Measurements from ENCODE around the gene AEN. TPM values are rescaled to one million over a fixed set of nuclear protein-coding genes. Genes with fewer than 3 reads are reported as not detected.

AEN gene
- 10 to 100 TPM; 47.1 to 81.4 TPM for total RNA-seq

GRCh38 chr15:88620995-88621772, at the start of gene AEN:
TSS of gene AEN (plus strand) at chr15:88621340. CDS start at chr15:88626210, 4,870 bp downstream.
- H3K4me3 Mint-ChIP-seq = peak within 1 kb of the TSS; percentile 92
- peaks cover 8 to 12% of the 10 kb centered on the region in 2 donors for H3K27me3 Mint-ChIP-seq
- peaks cover 7% of the 10 kb centered on the region for H3K36me3 Mint-ChIP-seq
- no peaks in the 10 kb centered on the region for H3K9me3 Mint-ChIP-seq
- ATAC-seq (peak; percentile 96 to 98), DNase-seq (ENCODE audit: low spot score) (peak; percentile 97)
- H3K27ac Mint-ChIP-seq = peak within 1 kb of the TSS; percentile 93 to 98
- peaks cover 34 to 43% of the 10 kb centered on the region in 2 donors for H3K4me1 Mint-ChIP-seq (ENCODE audit: low read depth in 2 of 2)

- no peak overlapping the region for H3K27ac Mint-ChIP-seq
- DNase-seq (ENCODE audit: low spot score) = no peak
- no peaks in the 10 kb centered on the region for H3K4me1 Mint-ChIP-seq (ENCODE audit: low read depth in 2 of 2)
- no peaks in the 10 kb centered on the region for H3K9me3 Mint-ChIP-seq
- ATAC-seq = no peak
- H3K27me3 Mint-ChIP-seq = peaks cover 18 to 24% of the 10 kb centered on the region in 2 donors
- H3K4me3 Mint-ChIP-seq = no peak overlapping the region
- no peaks in the 10 kb centered on the region for H3K36me3 Mint-ChIP-seq
Observed at GRCh38 chr15:88571852-88572259, 49.3 kb upstream of the AEN start.

- Mint-ChIP-seq H3K27ac (no peak overlapping the region), H3K4me3 (no peak overlapping the region), H3K36me3 (no peaks in the 10 kb centered on the region), H3K4me1 (ENCODE audit: low read depth in 2 of 2) (no peaks in the 10 kb centered on the region), H3K27me3 (peaks cover 18% of the 10 kb centered on the region in 2 donors), H3K9me3 (no peaks in the 10 kb centered on the region)
- no peak for DNase-seq (ENCODE audit: low spot score)
- ATAC-seq = no peak
Observed at GRCh38 chr15:88574077-88574476, 47.1 kb upstream of the AEN start.

GRCh38 chr15:88574655-88575054, 46.5 kb upstream of the AEN start:
- Mint-ChIP-seq H3K4me3 (no peak overlapping the region), H3K27me3 (peaks cover 17 to 18% of the 10 kb centered on the region in 2 donors), H3K4me1 (ENCODE audit: low read depth in 2 of 2) (no peaks in the 10 kb centered on the region), H3K36me3 (no peaks in the 10 kb centered on the region), H3K9me3 (no peaks in the 10 kb centered on the region), H3K27ac (no peak overlapping the region)
- DNase-seq (ENCODE audit: low spot score) = no peak
- no peak for ATAC-seq

- Mint-ChIP-seq H3K4me1 (ENCODE audit: low read depth in 2 of 2) (no peaks in the 10 kb centered on the region), H3K9me3 (no peaks in the 10 kb centered on the region), H3K4me3 (no peak overlapping the region), H3K27me3 (peaks cover 10 to 15% of the 10 kb centered on the region in 2 donors), H3K36me3 (no peaks in the 10 kb centered on the region), H3K27ac (no peak overlapping the region)
- DNase-seq (ENCODE audit: low spot score) (no peak), ATAC-seq (no peak)
Observed at GRCh38 chr15:88579322-88579721, 41.8 kb upstream of the AEN start.

GRCh38 chr15:88580532-88580931, 40.6 kb upstream of the AEN start:
- no peak overlapping the region for H3K27ac Mint-ChIP-seq
- DNase-seq (ENCODE audit: low spot score) = no peak

GRCh38 chr15:88586401-88587162, 34.6 kb upstream of the AEN start:
- Mint-ChIP-seq H3K4me1 (ENCODE audit: low read depth in 2 of 2) (no peaks in the 10 kb centered on the region), H3K27me3 (peaks cover 22 to 38% of the 10 kb centered on the region in 2 donors), H3K4me3 (no peak overlapping the region), H3K36me3 (no peaks in the 10 kb centered on the region), H3K9me3 (no peaks in the 10 kb centered on the region), H3K27ac (no peak overlapping the region)
- DNase-seq (ENCODE audit: low spot score) = no peak
- no peak for ATAC-seq

More at GRCh38 chr15:88580532-88580931, 40.6 kb upstream of the AEN start:
- Mint-ChIP-seq H3K36me3 (no peaks in the 10 kb centered on the region), H3K4me1 (ENCODE audit: low read depth in 2 of 2) (no peaks in the 10 kb centered on the region), H3K27me3 (peaks cover 12 to 18% of the 10 kb centered on the region in 2 donors), H3K4me3 (no peak overlapping the region), H3K9me3 (no peaks in the 10 kb centered on the region)
- ATAC-seq = no peak

GRCh38 chr15:88590759-88591158, 30.4 kb upstream of the AEN start:
- no peaks in the 10 kb centered on the region for H3K36me3 Mint-ChIP-seq
- no peak overlapping the region for H3K4me3 Mint-ChIP-seq
- DNase-seq (ENCODE audit: low spot score) (no peak), ATAC-seq (no peak)
- H3K27me3 Mint-ChIP-seq = peaks cover 18 to 24% of the 10 kb centered on the region in 2 donors
- H3K9me3 Mint-ChIP-seq = no peaks in the 10 kb centered on the region
- no peaks in the 10 kb centered on the region for H3K4me1 Mint-ChIP-seq (ENCODE audit: low read depth in 2 of 2)
- no peak overlapping the region for H3K27ac Mint-ChIP-seq

- ATAC-seq (no peak), DNase-seq (ENCODE audit: low spot score) (no peak)
- H3K4me3 Mint-ChIP-seq = no peak overlapping the region
- no peaks in the 10 kb centered on the region for H3K9me3 Mint-ChIP-seq
- peaks cover 18 to 21% of the 10 kb centered on the region in 2 donors for H3K27me3 Mint-ChIP-seq
- no peak overlapping the region for H3K27ac Mint-ChIP-seq
- H3K4me1 Mint-ChIP-seq (ENCODE audit: low read depth in 2 of 2) = no peaks in the 10 kb centered on the region
- H3K36me3 Mint-ChIP-seq = no peaks in the 10 kb centered on the region
Observed at GRCh38 chr15:88591384-88591783, 29.8 kb upstream of the AEN start.

- ATAC-seq = no peak
- Mint-ChIP-seq H3K36me3 (peaks cover 6% of the 10 kb centered on the region), H3K4me3 (no peak overlapping the region), H3K4me1 (ENCODE audit: low read depth in 2 of 2) (peaks cover 0 to 9% of the 10 kb centered on the region in 2 donors), H3K27me3 (peaks cover 50 to 65% of the 10 kb centered on the region in 2 donors), H3K9me3 (no peaks in the 10 kb centered on the region), H3K27ac (no peak overlapping the region)
- DNase-seq (ENCODE audit: low spot score) = no peak
Observed at GRCh38 chr15:88603885-88604284, 17.3 kb upstream of the AEN start.

GRCh38 chr15:88604381-88605188, 16.6 kb upstream of the AEN start:
- Mint-ChIP-seq H3K4me3 (no peak overlapping the region), H3K27ac (no peak overlapping the region), H3K27me3 (peaks cover 54 to 71% of the 10 kb centered on the region in 2 donors), H3K36me3 (peaks cover 6% of the 10 kb centered on the region), H3K4me1 (ENCODE audit: low read depth in 2 of 2) (peaks cover 0 to 9% of the 10 kb centered on the region in 2 donors), H3K9me3 (no peaks in the 10 kb centered on the region)
- DNase-seq (ENCODE audit: low spot score) (no peak), ATAC-seq (peak in 1 of 2 donors; percentile 13)

- ATAC-seq (peak in 1 of 2 donors; percentile 57), DNase-seq (ENCODE audit: low spot score) (no peak)
- Mint-ChIP-seq H3K27me3 (peaks cover 57 to 70% of the 10 kb centered on the region in 2 donors), H3K36me3 (peaks cover 6% of the 10 kb centered on the region), H3K4me1 (ENCODE audit: low read depth in 2 of 2) (peaks cover 0 to 9% of the 10 kb centered on the region in 2 donors), H3K9me3 (no peaks in the 10 kb centered on the region), H3K4me3 (no peak overlapping the region), H3K27ac (no peak overlapping the region)
Observed at GRCh38 chr15:88605189-88606069, 15.7 kb upstream of the AEN start.

Data from natural killer cell treated with Interleukin-12 subunit alpha and Interleukin-12 subunit beta and Interleukin-15 and Interleukin-18, amount 100 ng/mL, for 72 hours (primary cell).